Measurements from ENCODE around the gene ARHGDIG.

- TF ChIP-seq CTCF (IDR thresholded peaks at IDR 0.05) (no peak), EP300 (IDR thresholded peaks at IDR 0.05) (no peak)
Observed at GRCh38 chr16:263944-264343, 16.4 kb upstream of the ARHGDIG start.
